ENCODE data around the gene TAL2.

TAL2 gene

GRCh38 chr9:105661011-105661410 lies 1.2 kb upstream of the TAL2 start:
- CTCF ChIA-PET, result interaction anchor here (0.7 kb wide), 1 partner anchor 108 kb away, joined by 3 read pairs; no protein-coding TSS in a partner anchor
- Histone ChIP-seq H3K4me3 (ENCODE audit: low read depth, low read length) (no peak overlapping the region), H3K36me3 (ENCODE audit: control insufficient read depth in 2 of 2, insufficient read depth in 1 of 2, low read length in 2 of 2) (no peaks in the 10 kb centered on the region), H3K27ac (ENCODE audit: extremely low read depth, low read depth, low read length) (no peak overlapping the region), H3K9me3 (ENCODE audit: control insufficient read depth, insufficient read depth, low read depth, low read length) (no peaks in the 10 kb centered on the region), H3K4me1 (ENCODE audit: control insufficient read depth, insufficient read depth, low read length) (peaks cover 6% of the 10 kb centered on the region)
- TF ChIP-seq MYNN (tag by site-specific recombination; IDR thresholded peaks at IDR 0.05; ENCODE audit: borderline replicate concordance) (no peak), ZNF155 (tag by site-specific recombination; IDR thresholded peaks at IDR 0.05) (no peak), SETDB1 (IDR thresholded peaks at IDR 0.05; ENCODE audit: insufficient read length, low read length) (no peak), ZFHX2 (tag by site-specific recombination; conservative IDR thresholded peaks at IDR 0.05) (no peak), WT1 (tag by site-specific recombination; IDR thresholded peaks at IDR 0.05) (no peak), ZNF785 (tag by site-specific recombination; IDR thresholded peaks at IDR 0.05) (no peak), ZNF302 (tag by site-specific recombination; IDR thresholded peaks at IDR 0.05; ENCODE audit: low read depth) (no peak), ZNF112 (tag by site-specific recombination; IDR thresholded peaks at IDR 0.05) (no peak)
- POLR2A ChIA-PET, result no interaction called here

DNA sequence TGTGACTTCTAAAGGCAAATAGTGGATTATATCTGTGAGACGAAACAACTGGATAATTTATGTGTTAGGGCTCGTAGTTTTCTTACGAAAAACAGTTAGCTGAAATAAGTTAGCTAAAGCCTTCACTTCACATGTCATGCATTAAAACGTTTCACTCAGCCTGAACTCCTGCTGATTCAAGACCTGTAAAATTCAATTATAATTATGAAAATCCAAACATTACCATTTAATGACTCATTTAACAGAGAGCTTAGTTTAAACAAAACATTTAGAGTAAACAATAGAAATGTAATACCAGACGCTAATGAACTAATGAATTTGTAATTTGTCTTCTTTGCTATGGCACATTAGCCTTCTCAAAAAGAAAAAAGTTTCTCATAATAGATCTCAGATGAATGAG lies 1.7 kb downstream of the TAL2 start:
- Histone ChIP-seq H3K27ac (ENCODE audit: extremely low read depth, low read depth, low read length) (no peak overlapping the region), H3K4me1 (ENCODE audit: control insufficient read depth, insufficient read depth, low read length) (no peaks in the 10 kb centered on the region), H3K4me3 (ENCODE audit: low read depth, low read length) (no peak overlapping the region), H3K36me3 (ENCODE audit: control insufficient read depth in 2 of 2, insufficient read depth in 1 of 2, low read length in 2 of 2) (no peaks in the 10 kb centered on the region), H3K9me3 (ENCODE audit: control insufficient read depth, insufficient read depth, low read depth, low read length) (no peaks in the 10 kb centered on the region)
- ChIA-PET POLR2A (no interaction called here), CTCF (interaction anchor here (1.5 kb wide), 1 partner anchor 218 kb away, joined by 4 read pairs; no protein-coding TSS in a partner anchor)
- 0 out of 2 replicates have a peak, but pooled peaks have one; percentile 29 for TF ChIP-seq ZNF629 (tag by site-specific recombination; IDR thresholded peaks at IDR 0.05)
- TF ChIP-seq, protein P1, sequence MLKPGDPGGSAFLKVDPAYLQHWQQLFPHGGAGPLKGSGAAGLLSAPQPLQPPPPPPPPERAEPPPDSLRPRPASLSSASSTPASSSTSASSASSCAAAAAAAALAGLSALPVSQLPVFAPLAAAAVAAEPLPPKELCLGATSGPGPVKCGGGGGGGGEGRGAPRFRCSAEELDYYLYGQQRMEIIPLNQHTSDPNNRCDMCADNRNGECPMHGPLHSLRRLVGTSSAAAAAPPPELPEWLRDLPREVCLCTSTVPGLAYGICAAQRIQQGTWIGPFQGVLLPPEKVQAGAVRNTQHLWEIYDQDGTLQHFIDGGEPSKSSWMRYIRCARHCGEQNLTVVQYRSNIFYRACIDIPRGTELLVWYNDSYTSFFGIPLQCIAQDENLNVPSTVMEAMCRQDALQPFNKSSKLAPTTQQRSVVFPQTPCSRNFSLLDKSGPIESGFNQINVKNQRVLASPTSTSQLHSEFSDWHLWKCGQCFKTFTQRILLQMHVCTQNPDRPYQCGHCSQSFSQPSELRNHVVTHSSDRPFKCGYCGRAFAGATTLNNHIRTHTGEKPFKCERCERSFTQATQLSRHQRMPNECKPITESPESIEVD (tag by site-specific recombination; IDR thresholded peaks at IDR 0.05), result peak; percentile 80
- TF ChIP-seq FEZF1 (tag by site-specific recombination; IDR thresholded peaks at IDR 0.05), result 0 out of 2 replicates have a peak, but pooled peaks have one; percentile 27
- TF ChIP-seq ZBTB7A (tag by site-specific recombination; IDR thresholded peaks at IDR 0.05; ENCODE audit: low read depth), result no peak
- no peak for TF ChIP-seq REST (tag by site-specific recombination; IDR thresholded peaks at IDR 0.05)
- TF ChIP-seq GLI2 (tag by site-specific recombination; IDR thresholded peaks at IDR 0.05; ENCODE audit: borderline replicate concordance, low read depth), result 0 out of 2 replicates have a peak, but pooled peaks have one; percentile 22
- peak; percentile 77; the same call in 1 of the 2 replicates for TF ChIP-seq OSR2 (tag by site-specific recombination; IDR thresholded peaks at IDR 0.05)

GRCh38 chr9:105667867-105668266 lies 5.6 kb downstream of the TAL2 start:
- Histone ChIP-seq H3K4me3 (ENCODE audit: low read depth, low read length) (no peak overlapping the region), H3K27ac (ENCODE audit: extremely low read depth, low read depth, low read length) (no peak overlapping the region), H3K9me3 (ENCODE audit: control insufficient read depth, insufficient read depth, low read depth, low read length) (no peaks in the 10 kb centered on the region), H3K36me3 (ENCODE audit: control insufficient read depth in 2 of 2, insufficient read depth in 1 of 2, low read length in 2 of 2) (no peaks in the 10 kb centered on the region), H3K4me1 (ENCODE audit: control insufficient read depth, insufficient read depth, low read length) (no peaks in the 10 kb centered on the region)
- CTCF ChIA-PET, result interaction anchor here (1.4 kb wide), 1 partner anchor 29 kb away, joined by 4 read pairs; no protein-coding TSS in a partner anchor
- POLR2A ChIA-PET, result no interaction called here
- TF ChIP-seq SETDB1 (IDR thresholded peaks at IDR 0.05; ENCODE audit: insufficient read length, low read length) (no peak), ZNF776 (tag by site-specific recombination; IDR thresholded peaks at IDR 0.05; ENCODE audit: borderline replicate concordance) (no peak), GLIS1 (tag by site-specific recombination; IDR thresholded peaks at IDR 0.05) (no peak), ZIC2 (tag by site-specific recombination; IDR thresholded peaks at IDR 0.05) (no peak), ZNF785 (tag by site-specific recombination; IDR thresholded peaks at IDR 0.05) (no peak), ZNF571 (tag by site-specific recombination; IDR thresholded peaks at IDR 0.05) (no peak), ZNF514 (tag by site-specific recombination; IDR thresholded peaks at IDR 0.05) (no peak), ZNF747 (tag by site-specific recombination; IDR thresholded peaks at IDR 0.05) (no peak), TSHZ1 (tag by site-specific recombination; IDR thresholded peaks at IDR 0.05; ENCODE audit: borderline replicate concordance) (no peak), ZNF521 (tag by site-specific recombination; IDR thresholded peaks at IDR 0.05) (no peak), ZNF184 (tag by site-specific recombination; IDR thresholded peaks at IDR 0.05) (no peak), ZNF132 (tag by site-specific recombination; IDR thresholded peaks at IDR 0.05; ENCODE audit: borderline replicate concordance) (no peak)
